ENCODE data around the gene DNM1.

Gene DNM1

GRCh38 chr9:128206484-128206883 is 3.3 kb downstream of the DNM1 start:
- TF ChIP-seq CTCF (IDR thresholded peaks at IDR 0.05; ENCODE audit: insufficient read depth, low read depth, low read length, missing control alignments), result no peak
- no peak for DNase-seq (ENCODE audit: low read depth)
- H3K4me3 ChIP-seq (ENCODE audit: low read length), result no peak overlapping the region

GRCh38 chr9:128206916-128207910 is 4.0 kb downstream of the DNM1 start:
- no peak overlapping the region for H3K4me3 ChIP-seq (ENCODE audit: low read length)
- TF ChIP-seq CTCF (IDR thresholded peaks at IDR 0.05; ENCODE audit: insufficient read depth, low read depth, low read length, missing control alignments), result no peak
- DNase-seq (ENCODE audit: low read depth), result no peak

GRCh38 chr9:128208386-128208785 is 5.2 kb downstream of the DNM1 start:
- DNase-seq (ENCODE audit: low read depth), result peak; percentile 50
- no peak overlapping the region for H3K4me3 ChIP-seq (ENCODE audit: low read length)
- TF ChIP-seq CTCF (IDR thresholded peaks at IDR 0.05; ENCODE audit: insufficient read depth, low read depth, low read length, missing control alignments), result no peak

- no peak for TF ChIP-seq CTCF (IDR thresholded peaks at IDR 0.05; ENCODE audit: insufficient read depth, low read depth, low read length, missing control alignments)
- H3K4me3 ChIP-seq (ENCODE audit: low read length), result no peak overlapping the region
- DNase-seq (ENCODE audit: low read depth), result no peak
Measured at GRCh38 chr9:128208946-128209669, 5.9 kb downstream of the DNM1 start.

DNA sequence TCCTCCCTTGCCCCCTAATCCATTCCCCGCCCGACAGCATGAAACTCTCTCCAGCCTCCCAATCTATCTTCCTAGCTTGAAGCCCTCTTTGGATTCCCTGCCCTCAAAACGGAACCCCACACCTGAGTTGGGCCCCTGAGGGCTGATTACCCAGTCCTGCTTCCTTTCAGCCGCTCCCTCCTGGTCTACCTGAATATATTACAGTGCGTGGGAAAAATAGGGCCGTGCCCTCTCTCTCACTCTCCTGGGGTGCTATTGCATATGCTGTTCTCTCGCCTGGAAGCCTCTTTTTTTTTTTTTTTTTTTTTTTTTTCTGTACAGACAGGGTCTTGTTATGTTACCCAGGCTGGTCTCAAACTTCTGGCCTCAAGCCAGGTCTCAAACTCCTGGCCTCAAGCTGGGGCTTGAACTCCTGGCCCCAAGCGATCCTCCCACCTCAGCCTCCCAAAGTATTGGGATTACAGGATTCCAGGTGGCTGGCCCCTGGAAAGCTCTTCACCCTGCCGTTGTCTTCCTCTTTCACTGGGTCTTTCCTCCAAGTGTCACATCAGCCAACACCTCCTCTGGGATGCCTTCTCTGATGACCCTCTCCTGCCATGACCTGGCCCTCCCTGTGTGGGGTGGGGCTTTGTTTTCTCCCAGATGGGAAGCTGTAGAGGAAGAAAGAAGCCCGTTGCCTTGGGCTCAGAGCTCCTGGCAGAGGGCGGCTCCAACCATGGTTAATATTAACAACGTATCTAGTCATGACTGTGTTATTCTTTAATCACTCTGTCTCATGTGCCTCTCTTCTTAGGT is 8.2 kb downstream of the DNM1 start:
- no peak for TF ChIP-seq CTCF (IDR thresholded peaks at IDR 0.05; ENCODE audit: insufficient read depth, low read depth, low read length, missing control alignments)
- H3K4me3 ChIP-seq (ENCODE audit: low read length), result no peak overlapping the region
- DNase-seq (ENCODE audit: low read depth), result no peak

- no peak for TF ChIP-seq CTCF (IDR thresholded peaks at IDR 0.05; ENCODE audit: insufficient read depth, low read depth, low read length, missing control alignments)
- no peak overlapping the region for H3K4me3 ChIP-seq (ENCODE audit: low read length)
- no peak for DNase-seq (ENCODE audit: low read depth)
Measured at GRCh38 chr9:128211981-128212281, 8.8 kb downstream of the DNM1 start.
